HG02840 (cell line): ENCODE measurements around the gene MTRF1L.

Source experiments
- ATAC-seq: cut with Tn5 transposase; IDR thresholded peaks from one replicate; pipeline ENCODE4 v1.9.1; 2021; ENCODE audit warnings: mild to moderate bottlenecking, moderate library complexity, moderate number of reproducible peaks; ENCODE audit not compliant: unreplicated experiment, low FRiP score

MTRF1L gene

GRCh38 chr6:153002613-153003365, at the start of gene MTRF1L:
Gene MTRF1L (minus strand): TSS chr6:153002709. CDS start chr6:153002685, 24 bp downstream.
- peak; percentile 97 for ATAC-seq

- ATAC-seq = no peak
These were observed 49.3 kb upstream of the MTRF1L start for GRCh38 chr6:153051801-153052200.

DNA sequence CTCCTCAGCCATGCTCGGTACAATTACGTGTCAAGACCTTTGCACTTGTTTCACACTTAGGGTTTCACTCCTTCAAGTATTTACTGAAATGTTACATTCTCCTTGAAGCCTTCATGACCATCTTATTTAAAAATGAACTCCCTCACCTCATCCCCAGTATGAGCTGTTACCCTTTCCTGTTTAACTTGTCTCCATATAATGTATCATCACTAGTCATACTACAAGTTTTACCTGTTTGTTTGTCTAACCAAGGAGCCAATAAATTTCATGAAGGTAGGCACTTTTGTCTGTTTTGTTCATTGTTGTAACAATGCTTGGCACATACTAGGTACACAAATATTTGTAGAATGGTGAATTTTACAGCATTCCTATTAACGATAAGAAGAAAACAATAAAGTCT, 46.1 kb upstream of the MTRF1L start:
- no peak for ATAC-seq

DNA sequence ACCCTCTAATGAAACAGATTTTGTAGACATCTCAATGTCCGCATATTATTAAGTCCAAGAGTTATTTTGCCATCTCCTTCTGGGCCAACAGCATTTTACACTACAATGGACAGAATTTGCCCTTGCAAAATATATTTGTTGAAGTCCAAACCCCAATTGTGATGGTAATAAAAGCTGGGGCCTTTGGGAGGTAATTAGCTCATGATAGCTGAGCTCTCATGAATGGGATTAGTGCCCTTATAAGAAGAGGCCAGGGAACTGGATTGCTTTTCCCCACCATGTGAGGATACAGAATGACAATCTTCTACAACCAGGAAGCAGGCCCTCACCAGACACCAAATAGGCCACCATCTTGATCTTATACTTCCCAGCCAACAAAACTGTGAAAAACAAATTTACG, 44.9 kb upstream of the MTRF1L start:
- ATAC-seq = no peak

GRCh38 chr6:153045271-153045670, 42.8 kb upstream of the MTRF1L start:
- ATAC-seq = no peak

DNA sequence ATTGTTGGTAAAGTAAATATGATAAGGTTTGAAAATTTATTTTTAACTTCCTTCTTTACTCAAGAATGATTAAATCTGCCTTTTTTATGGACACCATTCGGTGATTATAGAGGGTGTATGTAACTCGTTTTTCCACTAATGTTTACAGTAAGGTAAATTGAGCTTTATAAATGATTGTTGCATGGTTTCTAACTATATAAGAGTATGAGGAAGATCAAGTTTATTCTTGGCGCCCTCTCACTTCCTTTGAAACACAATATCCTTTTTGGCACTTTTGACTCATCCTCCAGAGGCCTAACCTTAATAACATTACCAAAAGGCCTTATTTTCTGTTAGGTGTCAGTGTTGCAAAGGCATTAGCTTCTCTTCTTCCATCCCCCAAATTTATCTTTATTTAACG, 41.8 kb upstream of the MTRF1L start:
- no peak for ATAC-seq

GRCh38 chr6:153043719-153044118, 41.2 kb upstream of the MTRF1L start:
- no peak for ATAC-seq

- no peak for ATAC-seq
These were observed 36.0 kb upstream of the MTRF1L start for GRCh38 chr6:153038378-153039057.

DNA sequence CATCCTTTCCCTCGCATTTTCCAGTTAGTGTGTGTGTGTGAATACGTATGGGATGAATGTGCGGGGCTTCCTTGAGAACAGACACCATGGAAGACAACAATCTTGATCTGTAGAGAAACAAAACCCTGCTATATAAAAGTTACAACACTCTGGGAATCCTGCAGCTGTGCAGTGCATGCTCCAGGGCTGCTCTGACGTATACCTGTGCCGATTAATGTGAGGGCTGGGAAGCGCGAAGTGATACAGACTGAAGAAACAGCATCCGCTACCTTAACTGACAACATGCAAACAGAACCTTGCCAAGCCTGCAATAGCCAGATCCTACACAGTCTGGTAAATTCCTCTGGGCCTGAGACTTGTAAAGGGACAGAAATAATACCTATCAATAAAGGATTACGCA, 31.6 kb upstream of the MTRF1L start:
- ATAC-seq = no peak

DNA sequence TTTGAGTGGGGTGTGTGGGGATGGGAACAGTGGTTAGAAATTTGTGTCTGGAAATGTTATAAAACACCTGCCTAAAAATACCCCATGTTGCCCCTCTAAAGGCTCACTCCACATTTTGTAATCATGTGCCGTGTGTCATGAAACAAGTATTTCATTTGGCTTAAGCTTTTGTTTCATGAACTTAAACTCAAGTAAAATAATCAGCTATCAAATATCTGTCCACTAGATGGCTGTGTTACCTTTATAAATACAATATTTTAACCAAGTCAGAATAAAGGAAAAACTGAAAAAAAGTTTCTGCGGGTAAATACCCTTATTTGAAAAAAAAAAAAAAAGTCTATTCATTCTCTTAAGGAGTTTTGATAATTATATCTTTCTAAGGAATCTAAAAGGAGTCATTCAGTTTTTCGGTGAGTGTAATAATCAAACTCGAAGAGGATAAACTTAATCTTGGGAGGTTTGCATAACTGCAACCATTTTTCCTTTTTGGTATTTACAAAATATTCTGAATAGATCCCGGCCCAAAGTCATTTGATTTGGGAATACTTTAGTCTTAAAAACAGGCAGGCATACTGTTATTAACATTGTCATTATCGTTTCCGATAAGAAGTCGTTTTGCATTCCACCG, 29.9 kb upstream of the MTRF1L start:
- ATAC-seq = no peak

DNA sequence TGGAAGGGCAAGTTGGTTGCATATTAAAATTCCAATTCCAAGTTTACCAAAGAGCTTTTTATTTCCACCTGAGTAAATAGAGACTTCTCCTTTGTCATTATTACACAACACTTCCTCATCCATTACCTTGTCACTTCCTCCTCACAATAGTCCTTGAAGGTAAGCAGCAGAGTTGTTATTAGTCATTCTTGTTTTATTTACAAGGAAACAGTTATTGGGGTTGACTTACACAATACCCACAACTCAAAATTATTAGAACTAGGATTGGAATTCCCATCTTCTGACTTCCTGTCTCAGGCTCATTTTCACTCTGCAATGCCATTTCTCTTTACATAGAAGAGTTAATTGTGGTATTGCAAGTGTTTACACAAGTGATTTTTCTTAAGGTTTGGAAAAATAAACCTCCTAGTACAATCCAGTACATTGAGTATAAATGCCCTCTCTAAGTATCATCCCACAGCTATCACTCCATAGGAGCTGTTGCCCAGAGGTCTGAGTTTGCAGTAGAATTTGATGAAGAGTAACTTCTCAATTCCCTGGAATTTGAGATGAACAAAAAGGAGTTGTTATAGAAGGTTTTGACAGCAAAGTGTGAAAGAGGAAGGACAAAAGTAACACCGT, 28.9 kb upstream of the MTRF1L start:
- ATAC-seq = no peak

GRCh38 chr6:153028963-153029362, 26.5 kb upstream of the MTRF1L start:
- ATAC-seq = no peak

GRCh38 chr6:153028286-153028685, 25.8 kb upstream of the MTRF1L start:
- no peak for ATAC-seq

DNA sequence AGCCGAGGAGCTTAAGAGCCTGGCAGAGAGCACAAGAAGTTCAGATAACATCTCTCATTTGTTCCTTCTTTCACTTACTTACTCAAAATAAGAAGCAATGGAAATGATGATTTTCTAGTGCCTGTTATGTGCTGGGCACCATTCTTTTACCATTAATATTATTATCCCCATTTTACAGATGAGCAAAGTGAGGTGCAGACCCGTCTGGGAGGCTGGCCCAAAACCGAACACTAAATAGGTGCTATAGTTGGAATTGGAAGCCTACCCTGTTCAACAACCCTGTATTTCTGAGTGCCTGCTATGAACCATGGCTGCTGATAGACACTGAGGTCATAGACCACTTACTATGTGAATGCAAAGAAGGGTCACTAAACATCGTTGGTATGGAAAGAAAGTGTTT, 25.0 kb upstream of the MTRF1L start:
- ATAC-seq = no peak

DNA sequence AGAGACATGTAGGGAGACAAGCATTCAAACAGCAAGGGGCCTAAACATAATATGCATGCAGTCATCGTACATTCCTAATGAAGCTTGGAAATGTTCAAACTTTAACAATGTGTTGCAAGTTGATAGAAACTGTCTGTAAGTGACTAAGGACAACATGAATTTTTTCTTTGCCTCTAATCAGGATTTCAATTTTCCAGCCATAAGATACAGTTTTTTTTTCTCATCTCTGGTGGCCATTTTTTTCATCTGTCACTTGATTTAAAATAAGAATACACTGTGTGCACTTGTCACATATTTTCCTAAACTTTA, 22.2 kb upstream of the MTRF1L start:
- no peak for ATAC-seq

- ATAC-seq = peak; percentile 97
These were observed 21.6 kb upstream of the MTRF1L start for GRCh38 chr6:153023977-153024708.

DNA sequence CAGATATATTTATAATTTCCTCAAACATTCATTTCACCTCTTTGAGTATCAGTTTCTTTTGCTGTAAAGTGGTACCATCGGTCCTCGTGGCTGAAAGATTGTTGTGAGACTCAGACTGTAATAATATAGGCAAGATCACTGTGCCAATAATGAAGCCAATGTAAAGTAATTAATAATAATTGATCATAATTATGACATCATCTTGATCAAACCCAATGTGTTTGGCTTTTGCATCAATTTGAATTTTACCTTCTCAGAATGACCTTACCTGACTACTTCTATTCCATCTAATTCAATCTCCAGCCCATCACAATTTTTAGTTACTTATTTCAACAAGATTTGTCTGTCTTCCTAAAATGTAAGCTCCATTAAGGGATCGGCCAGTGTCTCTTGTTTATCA, 15.8 kb upstream of the MTRF1L start:
- ATAC-seq = no peak

- no peak for ATAC-seq
These were observed 14.3 kb upstream of the MTRF1L start for GRCh38 chr6:153016846-153017245.

DNA sequence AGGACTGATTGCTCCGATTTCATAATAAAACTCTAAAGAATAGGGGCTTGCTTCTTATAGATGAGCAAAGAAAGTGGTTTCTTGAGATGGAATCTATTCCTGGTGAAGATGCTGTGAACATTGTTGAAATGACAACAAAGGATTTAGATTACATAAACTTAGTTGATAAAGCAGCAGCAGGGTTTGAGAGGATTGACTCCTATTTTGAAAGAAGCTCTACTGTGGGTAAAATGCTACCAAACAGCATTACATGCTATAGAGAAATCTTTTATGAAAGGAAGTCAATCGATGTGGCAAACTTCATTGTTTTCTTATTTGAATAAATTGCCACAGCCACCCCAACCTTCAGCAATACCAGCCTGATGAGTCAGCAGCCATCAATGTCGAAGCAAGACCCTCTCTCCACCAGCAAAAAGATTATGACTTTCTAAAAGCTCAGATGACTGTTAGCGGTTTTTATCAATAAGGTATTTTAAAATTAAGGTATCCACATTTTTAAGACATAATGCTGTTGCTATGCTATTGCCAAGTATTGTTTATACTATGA, 12.7 kb upstream of the MTRF1L start:
- ATAC-seq = no peak

DNA sequence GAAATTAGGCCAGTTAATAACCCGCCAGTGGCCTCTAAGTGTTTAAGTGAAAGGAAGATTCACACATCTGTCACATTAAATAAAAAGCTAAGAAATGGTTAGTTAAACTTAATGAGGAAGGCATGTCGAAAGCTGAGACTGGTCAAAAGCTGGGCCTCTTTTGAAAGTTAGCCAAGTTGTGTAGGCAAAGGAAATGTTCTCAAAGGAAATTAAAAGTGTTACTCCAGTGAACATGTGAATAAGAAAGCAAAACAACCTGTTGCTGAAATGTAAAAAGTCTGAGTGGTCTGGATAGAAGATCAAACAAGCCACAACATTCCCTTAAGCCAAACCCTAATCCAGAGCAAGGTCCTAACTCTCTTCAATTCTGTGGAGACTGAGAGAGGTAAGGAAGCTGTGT, 10.9 kb upstream of the MTRF1L start:
- no peak for ATAC-seq
